Measurements from ENCODE around the gene STK26. TPM values are rescaled to one million over a fixed set of nuclear protein-coding genes. Genes with fewer than 3 reads are reported as not detected.

Gene STK26
- total RNA-seq, 4 donors from 2014 or later = 7.0 to 17.2 (median 15.0) TPM

DNA sequence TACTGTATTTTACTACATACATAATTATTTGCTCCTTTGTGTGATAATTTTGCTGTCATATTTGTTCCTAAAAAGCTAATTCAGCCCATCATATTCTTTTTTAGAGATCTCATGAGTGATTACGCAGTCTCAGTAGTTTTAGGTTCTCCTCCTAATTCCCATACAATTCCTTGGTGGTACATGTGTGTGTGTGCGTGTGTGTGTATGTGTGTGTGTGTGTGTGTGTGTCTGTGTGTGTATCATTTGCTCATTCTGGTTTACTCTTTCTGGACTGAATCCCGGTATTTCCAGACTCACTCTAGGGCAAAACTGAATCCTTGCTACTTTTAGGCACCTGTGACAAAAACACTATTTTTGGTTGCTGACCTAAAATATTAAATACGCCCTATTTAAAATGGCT, 34.9 kb downstream of the STK26 start:
- intact Hi-C loops (cut with DNase I; ENCODE audit: low total_unique reads) = no loop called here
- 88 to 96% methylated on average over 4 of the region's 4 CpGs for WGBS, 2 donors
- no peak overlapping the region for H3K4me3 ChIP-seq (ENCODE audit: low read depth, poor library complexity, severe bottlenecking)
- TF ChIP-seq, protein P1, sequence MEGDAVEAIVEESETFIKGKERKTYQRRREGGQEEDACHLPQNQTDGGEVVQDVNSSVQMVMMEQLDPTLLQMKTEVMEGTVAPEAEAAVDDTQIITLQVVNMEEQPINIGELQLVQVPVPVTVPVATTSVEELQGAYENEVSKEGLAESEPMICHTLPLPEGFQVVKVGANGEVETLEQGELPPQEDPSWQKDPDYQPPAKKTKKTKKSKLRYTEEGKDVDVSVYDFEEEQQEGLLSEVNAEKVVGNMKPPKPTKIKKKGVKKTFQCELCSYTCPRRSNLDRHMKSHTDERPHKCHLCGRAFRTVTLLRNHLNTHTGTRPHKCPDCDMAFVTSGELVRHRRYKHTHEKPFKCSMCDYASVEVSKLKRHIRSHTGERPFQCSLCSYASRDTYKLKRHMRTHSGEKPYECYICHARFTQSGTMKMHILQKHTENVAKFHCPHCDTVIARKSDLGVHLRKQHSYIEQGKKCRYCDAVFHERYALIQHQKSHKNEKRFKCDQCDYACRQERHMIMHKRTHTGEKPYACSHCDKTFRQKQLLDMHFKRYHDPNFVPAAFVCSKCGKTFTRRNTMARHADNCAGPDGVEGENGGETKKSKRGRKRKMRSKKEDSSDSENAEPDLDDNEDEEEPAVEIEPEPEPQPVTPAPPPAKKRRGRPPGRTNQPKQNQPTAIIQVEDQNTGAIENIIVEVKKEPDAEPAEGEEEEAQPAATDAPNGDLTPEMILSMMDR (IDR thresholded peaks at IDR 0.05) = no peak
- no peak for TF ChIP-seq POLR2A (IDR thresholded peaks at IDR 0.05)
- DNase-seq (ENCODE audit: low spot score in 2 of 2) = no peak

DNA sequence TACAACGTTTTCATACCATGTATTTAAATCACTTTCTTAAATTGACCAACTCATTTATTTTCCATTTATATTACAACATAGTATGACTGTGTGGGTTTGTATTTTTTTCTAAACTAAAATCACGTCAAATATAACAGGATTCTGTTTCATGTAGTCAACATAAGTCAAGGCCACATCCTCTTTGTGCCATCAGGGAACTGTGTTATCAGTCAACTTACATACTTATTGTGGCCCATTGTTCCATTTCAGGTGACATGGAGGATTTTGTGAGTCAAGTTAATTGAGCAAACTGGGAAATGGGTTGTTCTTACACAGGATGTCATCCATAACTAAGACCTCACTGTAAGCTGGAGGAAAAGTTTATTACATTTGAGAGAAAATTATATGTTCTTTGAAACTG, 35.9 kb downstream of the STK26 start:
- intact Hi-C loops (cut with DNase I; ENCODE audit: low total_unique reads) = no loop called here
- WGBS, 2 donors = 61 to 87% methylated on average over 2 of the region's 2 CpGs
- TF ChIP-seq POLR2A (IDR thresholded peaks at IDR 0.05) = no peak
- TF ChIP-seq, protein P1 (IDR thresholded peaks at IDR 0.05) = no peak
- no peak for DNase-seq (ENCODE audit: low spot score in 2 of 2)
- H3K4me3 ChIP-seq (ENCODE audit: low read depth, poor library complexity, severe bottlenecking) = no peak overlapping the region

GRCh38 chrX:132059973-132060540, 37.0 kb downstream of the STK26 start:
- H3K4me3 ChIP-seq (ENCODE audit: low read depth, poor library complexity, severe bottlenecking) = no peak overlapping the region
- 67 to 70% methylated on average over 2 of the region's 2 CpGs for WGBS, 2 donors
- intact Hi-C loops (cut with DNase I; ENCODE audit: low total_unique reads) = loop anchor here (10.0 kb wide), 1 partner anchor 215 kb away; no protein-coding TSS in a partner anchor
- no peak for TF ChIP-seq POLR2A (IDR thresholded peaks at IDR 0.05)
- TF ChIP-seq, protein P1 (IDR thresholded peaks at IDR 0.05) = no peak
- no peak for DNase-seq (ENCODE audit: low spot score in 2 of 2)

DNA sequence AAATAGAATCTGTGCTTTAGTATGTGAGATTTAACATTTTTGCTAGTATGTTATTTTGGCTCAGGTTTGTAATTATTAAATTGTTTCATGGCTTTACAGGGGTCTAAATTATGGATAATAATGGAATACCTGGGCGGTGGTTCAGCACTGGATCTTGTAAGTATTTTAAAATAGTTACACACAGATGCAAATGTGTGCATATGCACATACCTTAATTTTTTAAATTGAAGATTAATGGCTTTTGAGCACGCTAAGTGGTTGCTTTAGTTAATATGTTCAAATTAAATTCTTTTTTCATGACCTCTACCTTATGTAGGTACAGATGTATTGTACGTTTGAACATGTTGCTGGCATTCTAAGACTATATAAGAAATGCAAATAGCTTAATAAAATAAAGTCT, 40.2 kb downstream of the STK26 start:
- H3K4me3 ChIP-seq (ENCODE audit: low read depth, poor library complexity, severe bottlenecking) = no peak overlapping the region
- WGBS, 2 donors = 79 to 96% methylated on average over 3 of the region's 3 CpGs
- intact Hi-C loops (cut with DNase I; ENCODE audit: low total_unique reads) = loop anchor here (10.0 kb wide), 1 partner anchor 219 kb away; no protein-coding TSS in a partner anchor
- no peak for TF ChIP-seq POLR2A (IDR thresholded peaks at IDR 0.05)
- TF ChIP-seq, protein P1 (IDR thresholded peaks at IDR 0.05) = no peak
- DNase-seq (ENCODE audit: low spot score in 2 of 2) = no peak

DNA sequence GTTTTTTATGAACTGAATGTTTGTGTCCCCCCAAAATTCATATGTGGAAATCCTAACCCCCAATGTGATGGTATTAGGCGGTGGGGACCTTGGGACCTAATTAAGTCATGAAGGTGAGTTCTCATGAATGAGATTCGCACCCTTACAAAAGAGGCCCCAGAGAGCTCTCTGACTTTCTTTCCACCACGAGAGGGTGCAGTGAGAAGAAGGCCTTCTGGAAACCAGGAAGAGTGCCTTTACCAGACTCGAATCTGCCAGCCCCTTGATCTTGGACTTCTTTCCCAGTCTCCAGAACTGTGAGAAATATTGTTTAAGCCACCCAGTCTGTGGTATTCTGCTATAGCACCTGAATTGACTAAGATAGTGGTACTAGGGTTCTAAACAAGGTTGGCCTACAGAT, 40.8 kb downstream of the STK26 start:
- H3K4me3 ChIP-seq (ENCODE audit: low read depth, poor library complexity, severe bottlenecking) = no peak overlapping the region
- no peak for DNase-seq (ENCODE audit: low spot score in 2 of 2)
- 65 to 100% methylated on average over 4 of the region's 4 CpGs for WGBS, 2 donors
- no peak for TF ChIP-seq POLR2A (IDR thresholded peaks at IDR 0.05)
- TF ChIP-seq, protein P1 (IDR thresholded peaks at IDR 0.05) = no peak
- intact Hi-C loops (cut with DNase I; ENCODE audit: low total_unique reads) = loop anchor here (10.0 kb wide), 1 partner anchor 219 kb away; no protein-coding TSS in a partner anchor

- TF ChIP-seq, protein P1 (IDR thresholded peaks at IDR 0.05) = no peak
- no peak for TF ChIP-seq POLR2A (IDR thresholded peaks at IDR 0.05)
- H3K4me3 ChIP-seq (ENCODE audit: low read depth, poor library complexity, severe bottlenecking) = no peak overlapping the region
- intact Hi-C loops (cut with DNase I; ENCODE audit: low total_unique reads) = loop anchor here (10.0 kb wide), 1 partner anchor 224 kb away; no protein-coding TSS in a partner anchor
- no peak for DNase-seq (ENCODE audit: low spot score in 2 of 2)
- WGBS, 2 donors = 54 to 89% methylated on average over 1 of the region's 1 CpG
Measured at GRCh38 chrX:132068405-132068804, 45.3 kb downstream of the STK26 start.

All from lower leg skin (tissue), 4 donors.